Neural cell (in vitro differentiated cells): ENCODE data around the gene MAGI1.

Source experiments
- EP300 ChIP-seq: fragments of 450-650 bp; conservative IDR thresholded peaks from 2 replicates; pipeline ENCODE4 v1.6.1; 2014; ENCODE audit warnings: antibody characterized with exemption, mild to moderate bottlenecking, moderate library complexity; ENCODE audit not compliant: poor library complexity, severe bottlenecking
- EZH2 ChIP-seq: fragments of 200-600, 300-800 bp; shearing (Covaris generic), sonication (generic); IDR thresholded peaks from 2 replicates; pipeline ENCODE4 v1.6.1; 2014; ENCODE audit warnings: antibody characterized with exemption, low read length, borderline replicate concordance, mild to moderate bottlenecking; ENCODE audit not compliant: insufficient read depth, poor library complexity, severe bottlenecking
- POLR2AphosphoS5 ChIP-seq: IDR thresholded peaks from 2 replicates; pipeline ENCODE4 v1.6.1; 2012
- RAD21 ChIP-seq: fragments of 450-650 bp; conservative IDR thresholded peaks from 2 replicates; pipeline ENCODE4 v1.6.1; 2014; ENCODE audit warnings: antibody characterized with exemption, mild to moderate bottlenecking, moderate library complexity
- SMC3 ChIP-seq: fragments of 450-650 bp; conservative IDR thresholded peaks from 2 replicates; pipeline ENCODE4 v1.6.1; 2014; ENCODE audit warnings: antibody characterized with exemption, mild to moderate bottlenecking, moderate library complexity; ENCODE audit not compliant: poor library complexity
- TAF1 ChIP-seq: IDR thresholded peaks from 2 replicates; pipeline ENCODE4 v1.6.1; 2012; ENCODE audit warnings: low read depth
- TF ChIP-seq, protein P1 (sequence below): fragments of 450-650 bp; IDR thresholded peaks from 2 replicates; pipeline ENCODE4 v1.5.1; 2014; ENCODE audit warnings: antibody characterized with exemption, mild to moderate bottlenecking, moderate library complexity; ENCODE audit not compliant: poor library complexity, severe bottlenecking
- TF ChIP-seq, protein P2 (sequence below): IDR thresholded peaks from 2 replicates; pipeline ENCODE4 v1.6.1; 2012; ENCODE audit warnings: borderline replicate concordance

DNA sequence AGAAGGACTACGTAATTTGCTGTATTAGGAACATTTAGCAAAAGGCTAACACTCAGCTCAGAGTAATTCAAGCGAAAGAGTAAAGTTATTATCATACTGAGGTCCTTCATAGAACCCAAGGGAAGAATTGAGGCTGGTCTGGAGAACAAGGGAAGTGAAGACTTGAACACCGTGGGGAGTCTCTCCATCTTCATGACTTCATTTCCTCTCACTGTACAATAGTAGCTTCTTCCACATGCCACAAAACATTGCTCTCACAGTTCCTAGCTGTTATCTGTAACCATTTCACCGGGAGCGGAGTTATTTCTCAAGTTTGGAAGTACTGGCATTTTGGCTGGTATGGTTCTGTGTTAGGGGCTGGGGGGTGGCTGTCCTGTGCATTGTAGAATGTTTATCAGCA is 69.7 kb downstream of the MAGI1 start:
- TF ChIP-seq, protein P1, sequence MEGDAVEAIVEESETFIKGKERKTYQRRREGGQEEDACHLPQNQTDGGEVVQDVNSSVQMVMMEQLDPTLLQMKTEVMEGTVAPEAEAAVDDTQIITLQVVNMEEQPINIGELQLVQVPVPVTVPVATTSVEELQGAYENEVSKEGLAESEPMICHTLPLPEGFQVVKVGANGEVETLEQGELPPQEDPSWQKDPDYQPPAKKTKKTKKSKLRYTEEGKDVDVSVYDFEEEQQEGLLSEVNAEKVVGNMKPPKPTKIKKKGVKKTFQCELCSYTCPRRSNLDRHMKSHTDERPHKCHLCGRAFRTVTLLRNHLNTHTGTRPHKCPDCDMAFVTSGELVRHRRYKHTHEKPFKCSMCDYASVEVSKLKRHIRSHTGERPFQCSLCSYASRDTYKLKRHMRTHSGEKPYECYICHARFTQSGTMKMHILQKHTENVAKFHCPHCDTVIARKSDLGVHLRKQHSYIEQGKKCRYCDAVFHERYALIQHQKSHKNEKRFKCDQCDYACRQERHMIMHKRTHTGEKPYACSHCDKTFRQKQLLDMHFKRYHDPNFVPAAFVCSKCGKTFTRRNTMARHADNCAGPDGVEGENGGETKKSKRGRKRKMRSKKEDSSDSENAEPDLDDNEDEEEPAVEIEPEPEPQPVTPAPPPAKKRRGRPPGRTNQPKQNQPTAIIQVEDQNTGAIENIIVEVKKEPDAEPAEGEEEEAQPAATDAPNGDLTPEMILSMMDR = no peak
- TF ChIP-seq SMC3 = no peak
- no peak for TF ChIP-seq POLR2AphosphoS5
- no peak for TF ChIP-seq EZH2
- TF ChIP-seq TAF1 = no peak
- TF ChIP-seq RAD21 = no peak
- no peak for TF ChIP-seq EP300
- TF ChIP-seq, protein P2, sequence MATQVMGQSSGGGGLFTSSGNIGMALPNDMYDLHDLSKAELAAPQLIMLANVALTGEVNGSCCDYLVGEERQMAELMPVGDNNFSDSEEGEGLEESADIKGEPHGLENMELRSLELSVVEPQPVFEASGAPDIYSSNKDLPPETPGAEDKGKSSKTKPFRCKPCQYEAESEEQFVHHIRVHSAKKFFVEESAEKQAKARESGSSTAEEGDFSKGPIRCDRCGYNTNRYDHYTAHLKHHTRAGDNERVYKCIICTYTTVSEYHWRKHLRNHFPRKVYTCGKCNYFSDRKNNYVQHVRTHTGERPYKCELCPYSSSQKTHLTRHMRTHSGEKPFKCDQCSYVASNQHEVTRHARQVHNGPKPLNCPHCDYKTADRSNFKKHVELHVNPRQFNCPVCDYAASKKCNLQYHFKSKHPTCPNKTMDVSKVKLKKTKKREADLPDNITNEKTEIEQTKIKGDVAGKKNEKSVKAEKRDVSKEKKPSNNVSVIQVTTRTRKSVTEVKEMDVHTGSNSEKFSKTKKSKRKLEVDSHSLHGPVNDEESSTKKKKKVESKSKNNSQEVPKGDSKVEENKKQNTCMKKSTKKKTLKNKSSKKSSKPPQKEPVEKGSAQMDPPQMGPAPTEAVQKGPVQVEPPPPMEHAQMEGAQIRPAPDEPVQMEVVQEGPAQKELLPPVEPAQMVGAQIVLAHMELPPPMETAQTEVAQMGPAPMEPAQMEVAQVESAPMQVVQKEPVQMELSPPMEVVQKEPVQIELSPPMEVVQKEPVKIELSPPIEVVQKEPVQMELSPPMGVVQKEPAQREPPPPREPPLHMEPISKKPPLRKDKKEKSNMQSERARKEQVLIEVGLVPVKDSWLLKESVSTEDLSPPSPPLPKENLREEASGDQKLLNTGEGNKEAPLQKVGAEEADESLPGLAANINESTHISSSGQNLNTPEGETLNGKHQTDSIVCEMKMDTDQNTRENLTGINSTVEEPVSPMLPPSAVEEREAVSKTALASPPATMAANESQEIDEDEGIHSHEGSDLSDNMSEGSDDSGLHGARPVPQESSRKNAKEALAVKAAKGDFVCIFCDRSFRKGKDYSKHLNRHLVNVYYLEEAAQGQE = no peak
